ENCODE data around the gene RFPL3.
"Not testable (repeated sequence)": the region's sequence is repeated elsewhere in the genome, so short reads cannot be mapped to it uniquely, and the experiment has no call there.

Gene RFPL3

GRCh38 chr22:32357567-32357966 is at the start of gene RFPL3:
RFPL3 (plus strand) TSS chr22:32357867; CDS start chr22:32358072, 205 bp downstream.
- DNase-seq = not testable (repeated sequence)

GRCh38 chr22:32308191-32308590 is 49.5 kb upstream of the RFPL3 start:
- no peak for DNase-seq

GRCh38 chr22:32308934-32309333 is 48.7 kb upstream of the RFPL3 start:
- no peak for DNase-seq

GRCh38 chr22:32309585-32310251 is 47.9 kb upstream of the RFPL3 start:
- DNase-seq = no peak

- DNase-seq = no peak
Measured at GRCh38 chr22:32310777-32311176, 46.9 kb upstream of the RFPL3 start.

GRCh38 chr22:32311551-32312071 is 46.1 kb upstream of the RFPL3 start:
- no peak for DNase-seq

GRCh38 chr22:32312748-32313147 is 44.9 kb upstream of the RFPL3 start:
- DNase-seq = no peak

GRCh38 chr22:32313532-32313931 is 44.1 kb upstream of the RFPL3 start:
- no peak for DNase-seq

GRCh38 chr22:32317524-32317923 is 40.1 kb upstream of the RFPL3 start:
- DNase-seq = no peak

GRCh38 chr22:32318361-32318760 is 39.3 kb upstream of the RFPL3 start:
- no peak for DNase-seq

GRCh38 chr22:32319861-32320406 is 37.7 kb upstream of the RFPL3 start:
- no peak for DNase-seq

GRCh38 chr22:32322986-32323385 is 34.7 kb upstream of the RFPL3 start:
- DNase-seq = no peak

- no peak for DNase-seq
Measured at GRCh38 chr22:32323513-32324164, 34.0 kb upstream of the RFPL3 start.

- DNase-seq = no peak
Measured at GRCh38 chr22:32324505-32325415, 32.9 kb upstream of the RFPL3 start.

- no peak for DNase-seq
Measured at GRCh38 chr22:32325416-32325801, 32.3 kb upstream of the RFPL3 start.

- no peak for DNase-seq
Measured at GRCh38 chr22:32325811-32326237, 31.8 kb upstream of the RFPL3 start.

- DNase-seq = no peak
Measured at GRCh38 chr22:32326647-32327046, 31.0 kb upstream of the RFPL3 start.

- DNase-seq = no peak
Measured at GRCh38 chr22:32327066-32327465, 30.6 kb upstream of the RFPL3 start.

GRCh38 chr22:32327596-32328171 is 30.0 kb upstream of the RFPL3 start:
- no peak for DNase-seq

GRCh38 chr22:32328306-32329201 is 29.1 kb upstream of the RFPL3 start:
- no peak for DNase-seq

GRCh38 chr22:32329202-32329645 is 28.4 kb upstream of the RFPL3 start:
- no peak for DNase-seq
